Upper lobe of left lung (tissue), 6 donors: ENCODE data around the gene PIM2. TPM values are rescaled to one million over a fixed set of nuclear protein-coding genes. Genes with fewer than 3 reads are reported as not detected.

ENCODE experiments used
- ATAC-seq, 2 donors: fragments of 200-7000 bp; cut with Tn5 transposase; one replicate each; pipeline ENCODE4 v1.9.1; 2022; ENCODE audit warnings: mild to moderate bottlenecking in 2 of 2, moderate library complexity in 2 of 2; ENCODE audit not compliant: low FRiP score in 2 of 2
- DNase-seq, 2 donors: peaks; one replicate each; pipeline ENCODE4 v3.0.0-alpha.2; 2019 to 2020
- H3K27ac ChIP-seq, 4 donors: fragments of 200-600 bp; sonication (generic); one replicate each; pipeline ENCODE4 v1.5.1; 2016 to 2019
- H3K27me3 ChIP-seq, 4 donors: fragments of 200-600 bp; sonication (generic); one replicate each; pipeline ENCODE4 v1.5.1; 2017 to 2019
- H3K36me3 ChIP-seq, 4 donors: fragments of 200-600 bp; sonication (generic); one replicate each; pipeline ENCODE4 v1.5.1; 2016 to 2019
- H3K4me1 ChIP-seq, 4 donors: fragments of 200-600 bp; sonication (generic); one replicate each; pipeline ENCODE4 v1.5.1; 2018 to 2019
- H3K4me3 ChIP-seq, 4 donors: fragments of 200-600 bp; sonication (generic); one replicate each; pipeline ENCODE4 v1.5.1; 2017 to 2019; ENCODE audit warnings: mild to moderate bottlenecking in 2 of 4, moderate library complexity in 1 of 4
- H3K9me3 ChIP-seq, 4 donors: fragments of 200-600 bp; sonication (generic); one replicate each; pipeline ENCODE4 v1.5.1; 2018 to 2019
- CTCF ChIP-seq, 6 experiments: fragments of 450-650 bp in 4 of 6; fragments of 200-600 bp in 2 of 6; sonication (generic) in 2 of 6; IDR thresholded peaks; one replicate each; pipeline ENCODE4 v1.5.1; 2016 to 2019; ENCODE audit warnings: antibody characterized with exemption in 6 of 6
- EP300 ChIP-seq, 4 donors: sonication (generic); formaldehyde crosslinking; IDR thresholded peaks; one replicate each; pipeline ENCODE4 v1.5.1; 2017; ENCODE audit warnings: antibody characterized with exemption in 4 of 4, control low read depth in 2 of 4
- POLR2A ChIP-seq, 4 donors: fragments of 450-650 bp; IDR thresholded peaks; one replicate each; pipeline ENCODE4 v1.5.1; 2016 to 2017; ENCODE audit warnings: antibody characterized with exemption in 4 of 4, mild to moderate bottlenecking in 2 of 4
- POLR2AphosphoS5 ChIP-seq, 2 donors: sonication (generic); formaldehyde crosslinking; IDR thresholded peaks; one replicate each; pipeline ENCODE4 v1.5.1; 2017; ENCODE audit warnings: antibody characterized with exemption in 2 of 2
- WGBS, 2 donors: methylation state at CpG; one replicate each; pipeline ENCODE4 v1.1.5; 2017 to 2018; 5-methylcytosine and 5-hydroxymethylcytosine counted together
- total RNA-seq, 6 donors: library from RNA; depleted of rRNA in 4 of 6; stranded (reverse); fragments of >200 nt in 4 of 6; gene quantifications; one replicate each; pipeline versions ENCODE4 v1.1.0 to v1.2.1, GENCODE V29; 2016 to 2021
- donor health status: DM: no; HTN: no; CAD: no; lungs with moderate emphysema.
- donor health status: DM: no; HTN: yes; CAD: no; lungs with severe emphysema.

Gene PIM2
- total RNA-seq, 6 donors from 2014 or later = 16.3 to 36.1 (median 26.2) TPM

GRCh38 chrX:48909703-48910294, 9.0 kb downstream of the PIM2 start:
- DNase-seq = no peak
- TF ChIP-seq EP300 (IDR thresholded peaks at IDR 0.05) = no peak
- TF ChIP-seq CTCF (IDR thresholded peaks at IDR 0.05) = no peak
- TF ChIP-seq POLR2A (IDR thresholded peaks at IDR 0.05) = no peak
- no peak for TF ChIP-seq POLR2AphosphoS5 (IDR thresholded peaks at IDR 0.05)
- no peak overlapping the region for H3K27ac ChIP-seq
- ATAC-seq = no peak
- H3K4me1 ChIP-seq = peaks cover 0 to 20% (median 5%) of the 10 kb centered on the region in 4 donors
- 94% methylated on average over 7 to 17 of the region's 17 CpGs for WGBS, 2 donors
- H3K4me3 ChIP-seq = no peak overlapping the region
- peaks cover 0 to 5% (median 0%) of the 10 kb centered on the region in 4 donors for H3K9me3 ChIP-seq
- H3K36me3 ChIP-seq = peaks cover 0 to 34% (median 10%) of the 10 kb centered on the region in 4 donors
- no peaks in the 10 kb centered on the region for H3K27me3 ChIP-seq

GRCh38 chrX:48908600-48908999, 10.2 kb downstream of the PIM2 start:
- Histone ChIP-seq H3K27ac (no peak overlapping the region), H3K4me3 (no peak overlapping the region), H3K4me1 (peaks cover 0 to 20% (median 5%) of the 10 kb centered on the region in 4 donors), H3K9me3 (peaks cover 0 to 5% (median 0%) of the 10 kb centered on the region in 4 donors), H3K27me3 (no peaks in the 10 kb centered on the region), H3K36me3 (peaks cover 0 to 32% (median 6%) of the 10 kb centered on the region in 4 donors)
- DNase-seq (no peak), ATAC-seq (no peak)
- 68 to 100% methylated on average over 1 of the region's 1 CpG for WGBS, 2 donors
- TF ChIP-seq POLR2A (IDR thresholded peaks at IDR 0.05) (no peak), CTCF (IDR thresholded peaks at IDR 0.05) (no peak), POLR2AphosphoS5 (IDR thresholded peaks at IDR 0.05) (no peak), EP300 (IDR thresholded peaks at IDR 0.05) (no peak)

- DNase-seq (no peak), ATAC-seq (no peak)
- H3K36me3 ChIP-seq = peaks cover 2 to 57% (median 21%) of the 10 kb centered on the region in 4 donors
- TF ChIP-seq POLR2A (IDR thresholded peaks at IDR 0.05) (no peak), CTCF (IDR thresholded peaks at IDR 0.05) (no peak), EP300 (IDR thresholded peaks at IDR 0.05) (no peak), POLR2AphosphoS5 (IDR thresholded peaks at IDR 0.05) (no peak)
- H3K27ac ChIP-seq = no peak overlapping the region
- 91 to 100% methylated on average over 1 to 20 of the region's 20 CpGs for WGBS, 2 donors
- H3K4me3 ChIP-seq = no peak overlapping the region
- H3K4me1 ChIP-seq = peaks cover 0 to 6% (median 0%) of the 10 kb centered on the region in 4 donors
- H3K27me3 ChIP-seq = no peaks in the 10 kb centered on the region
- no peaks in the 10 kb centered on the region for H3K9me3 ChIP-seq
Observed at GRCh38 chrX:48905090-48905790, 13.6 kb downstream of the PIM2 start.

- DNase-seq = no peak
- no peak for TF ChIP-seq POLR2A (IDR thresholded peaks at IDR 0.05)
- TF ChIP-seq EP300 (IDR thresholded peaks at IDR 0.05) = no peak
- no peak for TF ChIP-seq POLR2AphosphoS5 (IDR thresholded peaks at IDR 0.05)
- TF ChIP-seq CTCF (IDR thresholded peaks at IDR 0.05) = no peak
- Histone ChIP-seq H3K4me1 (peaks cover 0 to under 1% (median 0%) of the 10 kb centered on the region in 4 donors), H3K27ac (no peak overlapping the region), H3K4me3 (no peak overlapping the region), H3K9me3 (no peaks in the 10 kb centered on the region), H3K36me3 (peaks cover 2 to 57% (median 21%) of the 10 kb centered on the region in 4 donors), H3K27me3 (no peaks in the 10 kb centered on the region)
- 87% methylated on average over 14 of the region's 14 CpGs; no CpG with 5 or more reads in 1 of the 2 donors for WGBS, 2 donors
- no peak for ATAC-seq
Observed at GRCh38 chrX:48904626-48905025, 14.2 kb downstream of the PIM2 start.
